Activated T-helper 9 cell treated with anti-CD3 and anti-CD28 coated beads, Interleukin-2, amount 50 U/mL, for 16 hours (primary cell): ENCODE results near the gene TRA2A.
"Not testable (repeated sequence)": the region's sequence is repeated elsewhere in the genome, so short reads cannot be mapped to it uniquely, and the experiment has no call there.

Experiments used
- DNase-seq: peaks from one replicate; pipeline ENCODE4 v3.0.0-alpha.2; 2020; ENCODE audit warnings: low read depth

Gene TRA2A

GRCh38 chr7:23531794-23532489 lies at the start of gene TRA2A:
TRA2A (minus strand) TSS chr7:23531981; CDS start chr7:23531824, 157 bp downstream.
- DNase-seq = peak; percentile 96

- DNase-seq = peak; percentile 46
These were observed 38.9 kb upstream of the TRA2A start for GRCh38 chr7:23570592-23571200.

- no peak for DNase-seq
These were observed 26.5 kb upstream of the TRA2A start for GRCh38 chr7:23558303-23558702.

- DNase-seq = no peak
These were observed 15.9 kb upstream of the TRA2A start for GRCh38 chr7:23547662-23548061.

- peak; percentile 54 for DNase-seq
These were observed 15.3 kb upstream of the TRA2A start for GRCh38 chr7:23546897-23547572.

- no peak for DNase-seq
These were observed 13.7 kb upstream of the TRA2A start for GRCh38 chr7:23545493-23545892.

- no peak for DNase-seq
These were observed 13.2 kb upstream of the TRA2A start for GRCh38 chr7:23544913-23545354.

GRCh38 chr7:23542752-23543151 lies 11.0 kb upstream of the TRA2A start:
- DNase-seq = no peak

- DNase-seq = no peak
These were observed 7.7 kb upstream of the TRA2A start for GRCh38 chr7:23539494-23539907.

GRCh38 chr7:23538301-23538700 lies 6.5 kb upstream of the TRA2A start:
- DNase-seq = no peak

GRCh38 chr7:23533238-23533604 lies 1.4 kb upstream of the TRA2A start:
- no peak for DNase-seq

GRCh38 chr7:23532490-23533237 lies 883 bp upstream of the TRA2A start:
- DNase-seq = no peak

- DNase-seq = peak; percentile 34
These were observed 559 bp downstream of the TRA2A start for GRCh38 chr7:23531050-23531793.

- no peak for DNase-seq
These were observed 1.4 kb downstream of the TRA2A start for GRCh38 chr7:23530405-23530804.

GRCh38 chr7:23529262-23529859 lies 2.4 kb downstream of the TRA2A start:
- no peak for DNase-seq

- DNase-seq = not testable (repeated sequence)
These were observed 6.2 kb downstream of the TRA2A start for GRCh38 chr7:23525611-23526010.

GRCh38 chr7:23524473-23524872 lies 7.3 kb downstream of the TRA2A start:
- DNase-seq = no peak

- DNase-seq = no peak
These were observed 8.2 kb downstream of the TRA2A start for GRCh38 chr7:23523486-23524075.

- DNase-seq = no peak
These were observed 11.2 kb downstream of the TRA2A start for GRCh38 chr7:23520582-23520981.

- no peak for DNase-seq
These were observed 17.0 kb downstream of the TRA2A start for GRCh38 chr7:23514755-23515154.

- DNase-seq = not testable (repeated sequence)
These were observed 18.0 kb downstream of the TRA2A start for GRCh38 chr7:23513746-23514145.
